ENCODE results near the gene RPP30.

The RPP30 gene

DNA sequence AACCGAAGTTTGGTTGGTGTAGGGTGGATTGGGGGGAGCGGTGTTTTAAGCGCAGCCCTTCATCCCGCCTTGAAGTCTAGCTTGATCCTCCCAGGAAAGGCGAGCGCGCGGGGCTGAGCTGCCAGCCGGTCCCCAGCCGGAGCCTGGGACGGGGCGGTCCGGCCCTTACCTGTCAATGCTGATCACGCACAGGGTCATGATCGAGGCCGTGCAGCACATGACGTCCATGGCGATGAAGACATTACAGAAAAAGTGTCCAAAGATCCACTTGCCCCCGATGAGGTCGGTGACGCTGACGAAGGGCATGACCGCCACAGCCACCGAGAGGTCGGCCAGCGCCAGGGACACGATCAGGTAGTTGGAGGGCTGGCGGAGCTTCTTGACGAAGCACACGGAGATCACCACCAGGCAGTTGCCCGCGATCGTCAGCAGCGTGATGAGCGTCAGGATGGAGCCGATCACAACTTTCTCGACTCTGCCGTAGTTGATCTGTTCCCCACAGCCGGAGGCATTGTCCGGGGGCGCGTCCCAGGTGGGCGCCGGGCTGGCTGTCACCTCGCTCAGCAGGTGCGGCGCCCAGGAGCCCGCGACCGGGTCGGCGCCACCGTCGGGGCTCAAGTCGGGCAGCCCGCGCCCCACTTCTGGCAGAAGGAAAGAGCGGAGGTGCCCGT is 14.7 kb upstream of the RPP30 start:
- Histone ChIP-seq H3K27me3 (ENCODE audit: low read length) (no peaks in the 10 kb centered on the region), H4K20me1 (ENCODE audit: low read depth, low read length) (no peaks in the 10 kb centered on the region), H2AFZ (ENCODE audit: low read depth, low read length, severe bottlenecking) (no peak overlapping the region), H3K9me2 (replicated peaks; ENCODE audit: insufficient read depth, low read length) (no peaks in the 10 kb centered on the region), H3K4me3 (ENCODE audit: insufficient read depth, low read length, poor library complexity, severe bottlenecking) (no peak overlapping the region), H3K79me2 (ENCODE audit: insufficient read depth, low read length) (no peaks in the 10 kb centered on the region), H3K4me2 (ENCODE audit: low read depth, low read length, poor library complexity, severe bottlenecking) (peak overlapping the region; percentile 53), H3K9ac (ENCODE audit: low read length) (no peak overlapping the region), H3K36me3 (ENCODE audit: low read length) (no peaks in the 10 kb centered on the region), H3K27ac (ENCODE audit: low read depth, low read length) (no peak overlapping the region), H3F3A (ENCODE audit: insufficient read depth) (no peaks in the 10 kb centered on the region), H3K9me3 (ENCODE audit: insufficient read depth, low read length) (no peaks in the 10 kb centered on the region)
- no peak for TF ChIP-seq EZH2phosphoT487 (conservative IDR thresholded peaks at IDR 0.05; ENCODE audit: low read length)
- TF ChIP-seq, protein P1, sequence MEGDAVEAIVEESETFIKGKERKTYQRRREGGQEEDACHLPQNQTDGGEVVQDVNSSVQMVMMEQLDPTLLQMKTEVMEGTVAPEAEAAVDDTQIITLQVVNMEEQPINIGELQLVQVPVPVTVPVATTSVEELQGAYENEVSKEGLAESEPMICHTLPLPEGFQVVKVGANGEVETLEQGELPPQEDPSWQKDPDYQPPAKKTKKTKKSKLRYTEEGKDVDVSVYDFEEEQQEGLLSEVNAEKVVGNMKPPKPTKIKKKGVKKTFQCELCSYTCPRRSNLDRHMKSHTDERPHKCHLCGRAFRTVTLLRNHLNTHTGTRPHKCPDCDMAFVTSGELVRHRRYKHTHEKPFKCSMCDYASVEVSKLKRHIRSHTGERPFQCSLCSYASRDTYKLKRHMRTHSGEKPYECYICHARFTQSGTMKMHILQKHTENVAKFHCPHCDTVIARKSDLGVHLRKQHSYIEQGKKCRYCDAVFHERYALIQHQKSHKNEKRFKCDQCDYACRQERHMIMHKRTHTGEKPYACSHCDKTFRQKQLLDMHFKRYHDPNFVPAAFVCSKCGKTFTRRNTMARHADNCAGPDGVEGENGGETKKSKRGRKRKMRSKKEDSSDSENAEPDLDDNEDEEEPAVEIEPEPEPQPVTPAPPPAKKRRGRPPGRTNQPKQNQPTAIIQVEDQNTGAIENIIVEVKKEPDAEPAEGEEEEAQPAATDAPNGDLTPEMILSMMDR (IDR thresholded peaks at IDR 0.05; ENCODE audit: insufficient read depth, low read length, poor library complexity, severe bottlenecking), result no peak

DNA sequence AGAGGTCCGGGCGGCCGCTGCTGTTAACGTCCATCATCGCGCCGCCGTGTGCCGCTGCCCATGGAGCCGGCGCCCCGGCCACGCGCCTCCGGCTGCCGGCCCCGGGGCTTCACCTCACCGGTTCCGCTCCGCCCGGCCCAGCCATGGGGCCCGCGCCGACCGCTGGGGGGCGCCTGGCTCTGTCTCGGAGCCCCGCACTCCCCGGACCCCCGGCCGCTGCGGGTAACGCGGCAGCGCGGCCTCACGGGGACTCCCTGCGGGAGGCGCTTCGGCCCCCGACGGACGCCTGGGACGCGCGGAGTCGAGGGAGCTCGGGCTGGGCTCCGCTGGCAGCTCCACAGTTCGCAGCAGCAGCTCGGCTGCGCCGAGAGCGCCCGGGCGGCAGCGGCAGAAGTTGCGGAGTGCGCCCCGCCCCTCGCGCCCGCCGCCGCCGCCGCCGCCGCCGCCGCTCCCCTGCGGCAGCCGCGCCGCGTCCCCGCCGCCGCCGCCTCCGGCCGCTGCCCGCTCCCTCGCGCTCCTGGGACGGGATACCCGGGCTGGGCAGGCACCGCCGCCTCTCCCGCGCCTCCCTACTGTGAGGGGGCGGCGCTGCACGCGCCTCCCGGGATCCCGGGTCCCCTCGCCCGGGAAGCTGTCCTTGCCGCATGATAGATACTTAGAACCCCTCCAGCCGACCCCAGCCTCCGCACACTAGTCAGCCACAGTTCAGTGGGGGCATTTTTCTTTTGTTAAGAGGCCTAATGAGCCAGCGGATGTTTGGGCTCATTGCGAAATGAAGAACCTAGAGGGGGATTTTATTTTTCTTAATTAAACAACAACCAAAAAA is 13.9 kb upstream of the RPP30 start, which contains the start of gene HTR7:
TSS of gene HTR7 (minus strand) at position 405 of the 826 bp plus-strand sequence. CDS start at position 37, 368 bp downstream.
- Histone ChIP-seq H3K9me3 (ENCODE audit: insufficient read depth, low read length) (no peaks in the 10 kb centered on the region), H3K27me3 (ENCODE audit: low read length) (no peaks in the 10 kb centered on the region), H3K27ac (ENCODE audit: low read depth, low read length) (no peak within 1 kb of the TSS), H3K9ac (ENCODE audit: low read length) (peak within 1 kb of the TSS; percentile 37; the same call in 1 of the 2 replicates), H3K4me2 (ENCODE audit: low read depth, low read length, poor library complexity, severe bottlenecking) (peak within 1 kb of the TSS; percentile 62), H3K9me2 (replicated peaks; ENCODE audit: insufficient read depth, low read length) (no peaks in the 10 kb centered on the region), H3K36me3 (ENCODE audit: low read length) (no peaks in the 10 kb centered on the region), H2AFZ (ENCODE audit: low read depth, low read length, severe bottlenecking) (peak within 1 kb of the TSS; percentile 86), H4K20me1 (ENCODE audit: low read depth, low read length) (no peaks in the 10 kb centered on the region), H3F3A (ENCODE audit: insufficient read depth) (no peaks in the 10 kb centered on the region), H3K79me2 (ENCODE audit: insufficient read depth, low read length) (no peaks in the 10 kb centered on the region), H3K4me3 (ENCODE audit: insufficient read depth, low read length, poor library complexity, severe bottlenecking) (peak within 1 kb of the TSS; percentile 50)
- TF ChIP-seq EZH2phosphoT487 (conservative IDR thresholded peaks at IDR 0.05; ENCODE audit: low read length), result no peak
- TF ChIP-seq, protein P1 (IDR thresholded peaks at IDR 0.05; ENCODE audit: insufficient read depth, low read length, poor library complexity, severe bottlenecking), result peak; percentile 40

DNA sequence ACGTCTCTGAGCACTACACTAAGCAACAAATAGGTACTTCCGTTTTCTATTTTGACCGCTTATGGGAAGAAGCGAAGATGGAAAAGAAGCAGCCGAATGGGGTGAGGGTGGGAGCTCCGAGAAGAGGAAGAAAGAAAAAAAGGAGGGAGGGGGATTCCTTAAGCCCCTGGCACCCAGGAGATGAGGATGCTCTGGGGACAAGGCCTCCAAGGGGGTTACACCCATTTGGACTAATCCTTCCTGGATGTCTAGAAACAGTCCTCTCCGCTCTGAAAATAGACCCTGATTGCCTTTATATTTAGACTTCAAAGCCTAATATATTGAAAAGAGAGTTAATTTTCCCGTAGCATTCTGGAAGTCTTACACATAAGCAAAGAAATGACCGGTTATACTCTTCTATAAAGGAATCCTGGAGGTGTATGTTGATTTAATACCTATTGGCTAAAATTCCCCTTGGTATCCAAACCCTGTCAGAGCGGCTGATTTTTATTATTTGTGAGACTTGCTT is 13.3 kb upstream of the RPP30 start:
- Histone ChIP-seq H3K27ac (ENCODE audit: low read depth, low read length) (no peak overlapping the region), H3F3A (ENCODE audit: insufficient read depth) (no peaks in the 10 kb centered on the region), H3K36me3 (ENCODE audit: low read length) (no peaks in the 10 kb centered on the region), H3K4me2 (ENCODE audit: low read depth, low read length, poor library complexity, severe bottlenecking) (peak overlapping the region; percentile 62), H3K4me3 (ENCODE audit: insufficient read depth, low read length, poor library complexity, severe bottlenecking) (peak overlapping the region; percentile 41), H3K79me2 (ENCODE audit: insufficient read depth, low read length) (no peaks in the 10 kb centered on the region), H3K9me3 (ENCODE audit: insufficient read depth, low read length) (no peaks in the 10 kb centered on the region), H3K9ac (ENCODE audit: low read length) (0 out of 2 replicates have a peak overlapping the region, but pooled peaks have one; percentile 37), H3K9me2 (replicated peaks; ENCODE audit: insufficient read depth, low read length) (no peaks in the 10 kb centered on the region), H4K20me1 (ENCODE audit: low read depth, low read length) (no peaks in the 10 kb centered on the region), H2AFZ (ENCODE audit: low read depth, low read length, severe bottlenecking) (peak overlapping the region; percentile 86), H3K27me3 (ENCODE audit: low read length) (no peaks in the 10 kb centered on the region)
- no peak for TF ChIP-seq EZH2phosphoT487 (conservative IDR thresholded peaks at IDR 0.05; ENCODE audit: low read length)
- TF ChIP-seq, protein P1 (IDR thresholded peaks at IDR 0.05; ENCODE audit: insufficient read depth, low read length, poor library complexity, severe bottlenecking), result no peak

All from SU-DHL-6 (cell line).